ENCODE results near the gene S100A6. TPM values are rescaled to one million over a fixed set of nuclear protein-coding genes. Genes with fewer than 3 reads are reported as not detected.
"Not testable (repeated sequence)": the region's sequence is repeated elsewhere in the genome, so short reads cannot be mapped to it uniquely, and the experiment has no call there.

The S100A6 gene
- total RNA-seq, 2 donors from 2014 or later = 90.9 to 106 TPM

- peaks cover 0 to 12% of the 10 kb centered on the region in 2 donors for H3K4me1 Mint-ChIP-seq (ENCODE audit: low read depth in 2 of 2)
- H3K27me3 Mint-ChIP-seq; H3K36me3 Mint-ChIP-seq; DNase-seq (ENCODE audit: low spot score); H3K27ac Mint-ChIP-seq; ATAC-seq; H3K9me3 Mint-ChIP-seq; H3K4me3 Mint-ChIP-seq: not testable (repeated sequence)
These were observed 14.0 kb downstream of the S100A6 start for GRCh38 chr1:153521808-153522207.

- peaks cover 0 to 3% of the 10 kb centered on the region in 2 donors for H3K27me3 Mint-ChIP-seq
- no peak overlapping the region for H3K27ac Mint-ChIP-seq
- no peak for DNase-seq (ENCODE audit: low spot score)
These were observed 14.8 kb downstream of the S100A6 start for GRCh38 chr1:153520818-153521476.

GRCh38 chr1:153520137-153520691 lies 15.6 kb downstream of the S100A6 start:
- not testable (repeated sequence) for H3K36me3 Mint-ChIP-seq; H3K27ac Mint-ChIP-seq; ATAC-seq; H3K4me3 Mint-ChIP-seq; H3K9me3 Mint-ChIP-seq; H3K27me3 Mint-ChIP-seq; DNase-seq (ENCODE audit: low spot score)
- peaks cover 0 to 12% of the 10 kb centered on the region in 2 donors for H3K4me1 Mint-ChIP-seq (ENCODE audit: low read depth in 2 of 2)

More at GRCh38 chr1:153520818-153521476, 14.8 kb downstream of the S100A6 start:
- H3K4me3 Mint-ChIP-seq = no peak overlapping the region
- H3K4me1 Mint-ChIP-seq (ENCODE audit: low read depth in 2 of 2) = peaks cover 0 to 12% of the 10 kb centered on the region in 2 donors
- ATAC-seq = no peak
- H3K36me3 Mint-ChIP-seq = no peaks in the 10 kb centered on the region
- no peaks in the 10 kb centered on the region for H3K9me3 Mint-ChIP-seq

- no peak overlapping the region for H3K27ac Mint-ChIP-seq
These were observed 16.5 kb downstream of the S100A6 start for GRCh38 chr1:153519242-153519641.

GRCh38 chr1:153515504-153516394 lies 20.0 kb downstream of the S100A6 start:
- DNase-seq (ENCODE audit: low spot score) (no peak), ATAC-seq (peak; percentile 38 to 45)
- Mint-ChIP-seq H3K27me3 (no peaks in the 10 kb centered on the region), H3K4me1 (ENCODE audit: low read depth in 2 of 2) (peaks cover 0 to 11% of the 10 kb centered on the region in 2 donors), H3K4me3 (no peak overlapping the region), H3K36me3 (no peaks in the 10 kb centered on the region), H3K27ac (peak overlapping the region in 1 of 2 donors; percentile 35), H3K9me3 (no peaks in the 10 kb centered on the region)

More at GRCh38 chr1:153519242-153519641, 16.5 kb downstream of the S100A6 start:
- H3K4me3 Mint-ChIP-seq = no peak overlapping the region
- DNase-seq (ENCODE audit: low spot score) (no peak), ATAC-seq (no peak)
- H3K36me3 Mint-ChIP-seq = no peaks in the 10 kb centered on the region
- H3K27me3 Mint-ChIP-seq = peaks cover 0 to 3% of the 10 kb centered on the region in 2 donors
- no peaks in the 10 kb centered on the region for H3K9me3 Mint-ChIP-seq
- H3K4me1 Mint-ChIP-seq (ENCODE audit: low read depth in 2 of 2) = peaks cover 0 to 12% of the 10 kb centered on the region in 2 donors

- no peak for ATAC-seq
- no peak for DNase-seq (ENCODE audit: low spot score)
- Mint-ChIP-seq H3K27me3 (no peaks in the 10 kb centered on the region), H3K9me3 (no peaks in the 10 kb centered on the region), H3K4me1 (ENCODE audit: low read depth in 2 of 2) (peaks cover 0 to 9% of the 10 kb centered on the region in 2 donors), H3K27ac (no peak overlapping the region), H3K36me3 (no peaks in the 10 kb centered on the region), H3K4me3 (no peak overlapping the region)
These were observed 22.1 kb downstream of the S100A6 start for GRCh38 chr1:153513666-153514065.

- Mint-ChIP-seq H3K27ac (no peak overlapping the region), H3K4me3 (no peak overlapping the region), H3K27me3 (no peaks in the 10 kb centered on the region), H3K4me1 (ENCODE audit: low read depth in 2 of 2) (peaks cover 0 to 4% of the 10 kb centered on the region in 2 donors), H3K9me3 (no peaks in the 10 kb centered on the region), H3K36me3 (no peaks in the 10 kb centered on the region)
- ATAC-seq (no peak), DNase-seq (ENCODE audit: low spot score) (no peak)
These were observed 22.8 kb downstream of the S100A6 start for GRCh38 chr1:153513023-153513422.

- Mint-ChIP-seq H3K27me3 (no peaks in the 10 kb centered on the region), H3K27ac (peak overlapping the region in 1 of 2 donors; percentile 69), H3K4me1 (ENCODE audit: low read depth in 2 of 2) (peaks cover 0 to 4% of the 10 kb centered on the region in 2 donors), H3K9me3 (no peaks in the 10 kb centered on the region), H3K4me3 (no peak overlapping the region), H3K36me3 (no peaks in the 10 kb centered on the region)
- peak; percentile 84 for DNase-seq (ENCODE audit: low spot score)
- ATAC-seq = peak; percentile 86 to 89
These were observed 24.8 kb downstream of the S100A6 start for GRCh38 chr1:153510984-153511410.

GRCh38 chr1:153509729-153510354 lies 25.9 kb downstream of the S100A6 start:
- Mint-ChIP-seq H3K27me3 (no peaks in the 10 kb centered on the region), H3K27ac (no peak overlapping the region)

GRCh38 chr1:153509036-153509435 lies 26.8 kb downstream of the S100A6 start:
- ATAC-seq (no peak), DNase-seq (ENCODE audit: low spot score) (no peak)
- peaks cover 0 to 4% of the 10 kb centered on the region in 2 donors for H3K4me1 Mint-ChIP-seq (ENCODE audit: low read depth in 2 of 2)
- H3K27me3 Mint-ChIP-seq = no peaks in the 10 kb centered on the region
- H3K9me3 Mint-ChIP-seq = no peaks in the 10 kb centered on the region
- no peak overlapping the region for H3K27ac Mint-ChIP-seq
- H3K36me3 Mint-ChIP-seq = no peaks in the 10 kb centered on the region
- no peak overlapping the region for H3K4me3 Mint-ChIP-seq

More at GRCh38 chr1:153509729-153510354, 25.9 kb downstream of the S100A6 start:
- H3K36me3 Mint-ChIP-seq = no peaks in the 10 kb centered on the region
- DNase-seq (ENCODE audit: low spot score) = peak; percentile 72
- H3K4me1 Mint-ChIP-seq (ENCODE audit: low read depth in 2 of 2) = peaks cover 0 to 4% of the 10 kb centered on the region in 2 donors
- ATAC-seq = no peak
- no peak overlapping the region for H3K4me3 Mint-ChIP-seq
- no peaks in the 10 kb centered on the region for H3K9me3 Mint-ChIP-seq

- Mint-ChIP-seq H3K27ac (peak overlapping the region in 1 of 2 donors; percentile 23), H3K36me3 (no peaks in the 10 kb centered on the region), H3K9me3 (no peaks in the 10 kb centered on the region), H3K27me3 (no peaks in the 10 kb centered on the region), H3K4me1 (ENCODE audit: low read depth in 2 of 2) (peaks cover 0 to 4% of the 10 kb centered on the region in 2 donors), H3K4me3 (no peak overlapping the region)
- ATAC-seq = no peak
- no peak for DNase-seq (ENCODE audit: low spot score)
These were observed 27.7 kb downstream of the S100A6 start for GRCh38 chr1:153507926-153508583.

- Mint-ChIP-seq H3K27me3 (no peaks in the 10 kb centered on the region), H3K4me1 (ENCODE audit: low read depth in 2 of 2) (peaks cover 0 to 4% of the 10 kb centered on the region in 2 donors), H3K9me3 (no peaks in the 10 kb centered on the region), H3K4me3 (no peak overlapping the region), H3K36me3 (no peaks in the 10 kb centered on the region), H3K27ac (peak overlapping the region in 1 of 2 donors; percentile 23)
- no peak for DNase-seq (ENCODE audit: low spot score)
- no peak for ATAC-seq
These were observed 28.9 kb downstream of the S100A6 start for GRCh38 chr1:153506831-153507413.

- no peak overlapping the region for H3K27ac Mint-ChIP-seq
- H3K4me3 Mint-ChIP-seq = no peak overlapping the region
- H3K4me1 Mint-ChIP-seq (ENCODE audit: low read depth in 2 of 2) = peaks cover 0 to 4% of the 10 kb centered on the region in 2 donors
- no peak for ATAC-seq
- no peaks in the 10 kb centered on the region for H3K36me3 Mint-ChIP-seq
- no peaks in the 10 kb centered on the region for H3K27me3 Mint-ChIP-seq
- no peaks in the 10 kb centered on the region for H3K9me3 Mint-ChIP-seq
- DNase-seq (ENCODE audit: low spot score) = no peak
These were observed 29.4 kb downstream of the S100A6 start for GRCh38 chr1:153506386-153506785.

Data from natural killer cell treated with Interleukin-12 subunit alpha and Interleukin-12 subunit beta and Interleukin-15 and Interleukin-18, amount 100 ng/mL, for 72 hours (primary cell).